Epithelial cell of proximal tubule (primary cell): ENCODE measurements around the gene CATSPERZ. TPM values are rescaled to one million over a fixed set of nuclear protein-coding genes. Genes with fewer than 3 reads are reported as not detected.

ENCODE experiments used
- DNase-seq: peaks from one replicate; pipeline ENCODE4 v3.0.0-alpha.2; 2011; ENCODE audit warnings: low read depth
- H3K4me3 ChIP-seq: 2 replicates; pipeline ENCODE4 v1.5.1; 2011; ENCODE audit warnings: low read depth, mild to moderate bottlenecking, low read length
- total RNA-seq: library from RNA; depleted of rRNA; stranded (reverse); fragments of >200 nt; gene quantifications from 2 replicates; pipeline ENCODE4 v1.2.3, GENCODE V29; 2015
- TF ChIP-seq, protein P1 (sequence below): conservative IDR thresholded peaks from 2 replicates; pipeline ENCODE4 v1.5.1; 2012; ENCODE audit warnings: low read depth, mild to moderate bottlenecking, low read length

CATSPERZ gene
- total RNA-seq, 1 donor from 2014 or later: not detected

DNA sequence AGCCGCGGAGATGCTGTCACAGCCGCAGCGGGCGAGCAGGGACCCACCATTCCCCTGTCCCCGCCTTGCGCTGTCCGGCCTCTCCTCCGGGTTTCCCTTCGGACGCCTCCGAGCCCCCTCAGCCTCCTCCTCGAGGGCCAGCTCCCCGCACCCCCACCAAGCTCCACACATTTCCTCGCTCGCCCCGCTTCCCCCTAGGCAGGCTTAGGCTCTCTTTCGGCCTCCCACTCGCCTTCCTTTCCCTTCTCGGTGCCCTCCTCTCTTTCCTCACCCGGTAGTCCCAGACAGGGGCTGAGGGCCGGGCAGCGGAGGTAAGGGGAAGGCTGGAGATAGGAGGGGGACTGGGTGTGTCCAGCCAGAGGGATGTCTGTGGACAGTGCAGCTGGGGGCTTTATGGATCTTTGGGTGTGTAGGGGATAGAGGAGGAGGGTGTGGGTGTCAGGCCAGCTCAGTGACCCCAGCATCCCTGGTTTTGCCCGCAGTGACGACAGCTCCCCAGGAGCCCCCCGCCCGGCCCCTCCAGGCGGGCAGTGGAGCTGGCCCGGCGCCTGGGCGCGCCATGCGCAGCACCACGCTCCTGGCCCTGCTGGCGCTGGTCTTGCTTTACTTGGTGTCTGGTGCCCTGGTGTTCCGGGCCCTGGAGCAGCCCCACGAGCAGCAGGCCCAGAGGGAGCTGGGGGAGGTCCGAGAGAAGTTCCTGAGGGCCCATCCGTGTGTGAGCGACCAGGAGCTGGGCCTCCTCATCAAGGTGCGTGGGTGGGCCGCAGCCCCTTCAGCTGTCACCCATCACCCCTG lies 7.5 kb upstream of the CATSPERZ start:
- TF ChIP-seq, protein P1, sequence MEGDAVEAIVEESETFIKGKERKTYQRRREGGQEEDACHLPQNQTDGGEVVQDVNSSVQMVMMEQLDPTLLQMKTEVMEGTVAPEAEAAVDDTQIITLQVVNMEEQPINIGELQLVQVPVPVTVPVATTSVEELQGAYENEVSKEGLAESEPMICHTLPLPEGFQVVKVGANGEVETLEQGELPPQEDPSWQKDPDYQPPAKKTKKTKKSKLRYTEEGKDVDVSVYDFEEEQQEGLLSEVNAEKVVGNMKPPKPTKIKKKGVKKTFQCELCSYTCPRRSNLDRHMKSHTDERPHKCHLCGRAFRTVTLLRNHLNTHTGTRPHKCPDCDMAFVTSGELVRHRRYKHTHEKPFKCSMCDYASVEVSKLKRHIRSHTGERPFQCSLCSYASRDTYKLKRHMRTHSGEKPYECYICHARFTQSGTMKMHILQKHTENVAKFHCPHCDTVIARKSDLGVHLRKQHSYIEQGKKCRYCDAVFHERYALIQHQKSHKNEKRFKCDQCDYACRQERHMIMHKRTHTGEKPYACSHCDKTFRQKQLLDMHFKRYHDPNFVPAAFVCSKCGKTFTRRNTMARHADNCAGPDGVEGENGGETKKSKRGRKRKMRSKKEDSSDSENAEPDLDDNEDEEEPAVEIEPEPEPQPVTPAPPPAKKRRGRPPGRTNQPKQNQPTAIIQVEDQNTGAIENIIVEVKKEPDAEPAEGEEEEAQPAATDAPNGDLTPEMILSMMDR: no peak
- no peak overlapping the region for H3K4me3 ChIP-seq

DNA sequence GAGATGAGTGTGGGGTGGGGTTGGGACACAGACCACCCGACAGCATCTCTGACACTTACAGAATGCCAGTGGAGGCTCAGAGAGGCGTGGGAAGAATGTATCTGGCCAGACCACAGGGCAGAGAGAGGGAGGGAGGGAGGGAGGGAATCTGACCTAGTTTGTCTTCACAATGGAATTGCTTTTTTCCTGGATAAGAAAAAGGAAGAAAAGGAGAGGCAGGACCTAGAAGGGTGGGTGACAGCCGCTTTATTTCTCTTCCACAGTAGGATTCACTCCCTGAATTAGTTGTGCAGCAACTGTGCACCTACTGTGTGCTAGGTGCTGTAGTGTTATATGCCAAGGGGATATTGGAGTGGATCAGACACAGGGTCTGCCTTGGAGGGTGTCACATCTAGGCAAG lies 5.4 kb upstream of the CATSPERZ start:
- TF ChIP-seq, protein P1: no peak
- no peak for DNase-seq
- no peak overlapping the region for H3K4me3 ChIP-seq

More for the DNA sequence above, 7.5 kb upstream of the CATSPERZ start:
- no peak for DNase-seq

DNA sequence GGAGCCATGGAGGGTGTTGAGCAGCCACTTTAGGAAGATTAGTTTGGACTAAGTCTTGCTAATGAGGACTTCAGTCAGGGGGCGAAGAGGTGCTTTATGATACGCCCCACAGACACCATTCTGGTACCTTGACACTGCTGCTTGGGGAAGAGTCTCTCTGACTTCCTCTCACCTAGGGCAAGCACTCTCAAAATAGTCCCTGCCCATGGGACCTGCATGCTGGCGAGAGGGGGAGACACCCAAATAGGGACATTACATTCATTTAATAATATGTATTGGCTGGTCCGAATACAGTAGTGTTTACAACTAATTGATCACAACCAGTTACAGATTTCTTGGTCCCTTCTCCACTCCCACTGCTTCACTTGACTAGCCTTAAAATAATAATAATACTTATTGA lies 4.4 kb upstream of the CATSPERZ start:
- H3K4me3 ChIP-seq: no peak overlapping the region
- TF ChIP-seq, protein P1: no peak
- DNase-seq: no peak

DNA sequence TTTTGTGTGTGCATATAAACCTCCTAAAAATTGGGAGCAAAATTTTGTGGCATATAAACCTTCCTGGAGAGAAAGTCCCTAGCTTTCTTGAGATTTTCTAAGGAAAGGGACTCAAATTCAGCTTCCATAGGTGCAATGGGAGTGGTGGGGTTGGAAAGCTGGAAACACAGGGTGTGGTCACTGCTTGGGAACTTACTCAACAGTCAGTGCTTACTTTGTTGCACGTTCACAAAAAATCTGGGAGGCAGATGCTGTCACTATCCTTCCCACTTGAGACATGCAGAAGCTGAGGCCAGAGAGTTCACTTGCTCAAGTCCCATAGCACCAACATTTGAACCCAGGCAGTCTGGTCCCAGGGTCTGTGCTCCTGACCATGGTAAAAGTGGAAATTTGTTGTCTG lies 3.9 kb upstream of the CATSPERZ start:
- H3K4me3 ChIP-seq: no peak overlapping the region
- TF ChIP-seq, protein P1: no peak
- no peak for DNase-seq

DNA sequence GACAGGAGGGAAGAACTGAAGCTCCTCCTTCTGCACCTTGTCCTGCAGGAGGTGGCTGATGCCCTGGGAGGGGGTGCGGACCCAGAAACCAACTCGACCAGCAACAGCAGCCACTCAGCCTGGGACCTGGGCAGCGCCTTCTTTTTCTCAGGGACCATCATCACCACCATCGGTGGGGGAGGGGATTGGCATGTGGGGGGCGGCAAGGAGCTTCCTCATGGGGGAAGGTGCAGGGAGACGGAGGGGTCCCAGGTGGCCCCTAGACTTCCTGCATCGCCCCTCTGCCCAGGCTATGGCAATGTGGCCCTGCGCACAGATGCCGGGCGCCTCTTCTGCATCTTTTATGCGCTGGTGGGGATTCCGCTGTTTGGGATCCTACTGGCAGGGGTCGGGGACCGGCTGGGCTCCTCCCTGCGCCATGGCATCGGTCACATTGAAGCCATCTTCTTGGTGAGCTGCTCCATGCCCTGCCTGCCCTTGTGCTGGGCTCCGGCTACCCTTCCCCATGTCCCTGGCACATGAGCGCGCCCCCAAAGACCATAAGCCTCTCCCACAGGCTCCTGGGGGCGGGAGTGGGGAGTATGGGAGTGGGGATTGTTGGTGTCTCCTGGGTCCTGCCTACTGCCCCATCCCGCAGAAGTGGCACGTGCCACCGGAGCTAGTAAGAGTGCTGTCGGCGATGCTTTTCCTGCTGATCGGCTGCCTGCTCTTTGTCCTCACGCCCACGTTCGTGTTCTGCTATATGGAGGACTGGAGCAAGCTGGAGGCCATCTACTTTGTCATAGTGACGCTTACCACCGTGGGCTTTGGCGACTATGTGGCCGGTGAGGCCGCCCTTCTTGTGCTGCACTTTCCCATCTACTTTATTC lies 3.1 kb upstream of the CATSPERZ start:
- DNase-seq: no peak
- TF ChIP-seq, protein P1: no peak
- H3K4me3 ChIP-seq: no peak overlapping the region

DNA sequence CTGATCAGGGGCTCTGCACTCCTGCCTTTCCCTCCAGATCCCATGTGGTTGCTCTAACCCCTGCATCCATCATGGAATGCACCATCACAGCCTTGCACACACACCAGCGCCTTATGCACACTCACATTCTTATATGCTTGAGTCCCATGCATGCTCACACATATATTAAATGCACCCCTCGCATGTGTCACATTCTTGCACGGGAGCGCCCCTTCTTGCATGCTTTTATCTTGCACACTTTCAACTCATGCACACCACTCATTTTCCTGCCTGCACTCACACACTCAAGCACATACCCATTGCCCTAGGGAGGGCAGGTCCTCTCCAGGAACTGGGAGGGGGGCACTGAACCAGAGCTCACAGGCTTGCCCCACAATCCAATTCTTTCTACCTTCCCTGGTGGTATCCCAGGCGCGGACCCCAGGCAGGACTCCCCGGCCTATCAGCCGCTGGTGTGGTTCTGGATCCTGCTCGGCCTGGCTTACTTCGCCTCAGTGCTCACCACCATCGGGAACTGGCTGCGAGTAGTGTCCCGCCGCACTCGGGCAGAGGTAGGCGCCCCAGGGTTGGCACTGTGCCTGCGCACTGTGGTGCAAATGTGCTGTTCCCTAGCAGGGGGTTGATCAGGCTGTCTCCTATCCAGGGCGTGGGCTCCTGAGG lies 2.3 kb upstream of the CATSPERZ start:
- H3K4me3 ChIP-seq: no peak overlapping the region
- TF ChIP-seq, protein P1: no peak
- no peak for DNase-seq
